HepG2 (cell line): ENCODE results near the gene ABHD11. TPM values are rescaled to one million over a fixed set of nuclear protein-coding genes. Genes with fewer than 3 reads are reported as not detected.

Source experiments
- CAMTA2 ChIP-seq: sonication (generic); formaldehyde crosslinking; IDR thresholded peaks from 2 replicates; pipeline ENCODE4 v1.4.0; 2020; ENCODE audit warnings: mild to moderate bottlenecking, missing genetic modification reagents, borderline replicate concordance
- FOSL2 ChIP-seq: sonication (generic); formaldehyde crosslinking; IDR thresholded peaks from 2 replicates; pipeline ENCODE4 v1.4.0; 2020; ENCODE audit warnings: missing genetic modification reagents
- HDAC6 ChIP-seq: fragments of 200-600 bp; sonication (generic); IDR thresholded peaks from 2 replicates; pipeline ENCODE4 v1.7.0; 2017; ENCODE audit warnings: mild to moderate bottlenecking, antibody characterized with exemption, low read length, low read depth
- HMGXB4 ChIP-seq, 2 experiments: sonication (generic) in 1 of 2; formaldehyde crosslinking in 1 of 2; IDR thresholded peaks; 2 replicates each; pipeline versions ENCODE4 v1.4.0 to v1.6.1; 2018 to 2020; ENCODE audit warnings: missing genetic modification reagents in 2 of 2, borderline replicate concordance in 1 of 2, low read depth in 1 of 2, mild to moderate bottlenecking in 1 of 2, missing biosample characterization in 1 of 2
- IKZF5 ChIP-seq: IDR thresholded peaks from 2 replicates; pipeline ENCODE4 v1.6.1; 2018; ENCODE audit warnings: missing genetic modification reagents, mild to moderate bottlenecking, missing compliant biosample characterization
- MTERF4 ChIP-seq: sonication (generic); formaldehyde crosslinking; IDR thresholded peaks from 2 replicates; pipeline ENCODE4 v1.8.0; 2023; ENCODE audit warnings: mild to moderate bottlenecking, missing genetic modification reagents
- SNRNP70 ChIP-seq: fragments of 200-400 bp; formaldehyde crosslinking; IDR thresholded peaks from 2 replicates; pipeline ENCODE4 v1.6.1; 2017; ENCODE audit warnings: mild to moderate bottlenecking, low read depth, low read length, moderate library complexity
- TBL1XR1 ChIP-seq: fragments of 150-350 bp; IDR thresholded peaks from 2 replicates; pipeline ENCODE4 v1.6.1; 2014; ENCODE audit warnings: borderline replicate concordance, low read length; ENCODE audit not compliant: partially characterized antibody
- ZBTB49 ChIP-seq: sonication (generic); formaldehyde crosslinking; IDR thresholded peaks from 2 replicates; pipeline ENCODE4 v1.4.0; 2020; ENCODE audit warnings: missing genetic modification reagents, borderline replicate concordance
- ZFP1 ChIP-seq: IDR thresholded peaks from 2 replicates; pipeline ENCODE4 v1.6.1; 2016
- ZFYVE20 ChIP-seq: sonication (generic); formaldehyde crosslinking; IDR thresholded peaks from 2 replicates; pipeline ENCODE4 v1.8.0; 2023; ENCODE audit warnings: low read depth, mild to moderate bottlenecking, moderate library complexity, missing genetic modification reagents, borderline replicate concordance
- ZMAT5 ChIP-seq: sonication (generic); formaldehyde crosslinking; IDR thresholded peaks from 2 replicates; pipeline ENCODE4 v1.5.0; 2020; ENCODE audit warnings: mild to moderate bottlenecking, low read depth, missing genetic modification reagents, borderline replicate concordance
- ZNF101 ChIP-seq: sonication (generic); formaldehyde crosslinking; IDR thresholded peaks from 2 replicates; pipeline ENCODE4 v1.4.0; 2020; ENCODE audit warnings: mild to moderate bottlenecking, low read depth, missing genetic modification reagents, borderline replicate concordance
- ZNF124 ChIP-seq: sonication (generic); formaldehyde crosslinking; IDR thresholded peaks from 2 replicates; pipeline ENCODE4 v1.4.0; 2020; ENCODE audit warnings: missing genetic modification reagents
- ZNF251 ChIP-seq: sonication (generic); formaldehyde crosslinking; IDR thresholded peaks from 2 replicates; pipeline ENCODE4 v1.9.0; 2021; ENCODE audit warnings: mild to moderate bottlenecking, missing genetic modification reagents
- ZNF275 ChIP-seq: sonication (generic); formaldehyde crosslinking; IDR thresholded peaks from 2 replicates; pipeline ENCODE4 v1.8.0; 2022; ENCODE audit warnings: missing genetic modification reagents, mild to moderate bottlenecking, inconsistent platforms, borderline replicate concordance
- ZNF446 ChIP-seq: sonication (generic); formaldehyde crosslinking; IDR thresholded peaks from 2 replicates; pipeline ENCODE4 v1.5.0; 2020; ENCODE audit warnings: mild to moderate bottlenecking, missing genetic modification reagents
- ZNF460 ChIP-seq: sonication (generic); formaldehyde crosslinking; IDR thresholded peaks from 2 replicates; pipeline ENCODE4 v1.5.1; 2020; ENCODE audit warnings: missing genetic modification reagents, mild to moderate bottlenecking, borderline replicate concordance
- ZNF546 ChIP-seq: sonication (generic); formaldehyde crosslinking; conservative IDR thresholded peaks from 2 replicates; pipeline ENCODE4 v1.8.1; 2023; ENCODE audit warnings: mild to moderate bottlenecking, missing genetic modification reagents
- ZNF598 ChIP-seq: sonication (generic); formaldehyde crosslinking; IDR thresholded peaks from 2 replicates; pipeline ENCODE4 v1.5.1; 2020; ENCODE audit warnings: mild to moderate bottlenecking, missing genetic modification reagents, borderline replicate concordance
- ZNF749 ChIP-seq: sonication (generic); formaldehyde crosslinking; IDR thresholded peaks from 2 replicates; pipeline ENCODE4 v1.8.0; 2022; ENCODE audit warnings: mild to moderate bottlenecking, missing genetic modification reagents, moderate library complexity, borderline replicate concordance
- polyA plus RNA-seq, 8 experiments: library from polyadenylated mRNA; depleted of rRNA in 3 of 8; stranded (reverse) in 7 of 8; unstranded in 1 of 8; fragments of >200 nt; fragmentation: Illumina TruSeq in 4 of 8; extraction: Trizol in 4 of 8; gene quantifications; 2 replicates each; pipeline versions ENCODE4 v1.2.1 to v1.2.3, GENCODE V29; 2011 to 2016; ENCODE audit warnings: low read depth in 4 of 8, missing spikeins in 1 of 8, mixed read lengths in 1 of 8; ENCODE audit not compliant: insufficient read depth in 1 of 8
- total RNA-seq, 5 experiments: library from RNA; depleted of rRNA; stranded (reverse); fragments of >200 nt; fragmentation: Illumina TruSeq; extraction: Trizol; gene quantifications; 2 replicates each; pipeline ENCODE4 v1.2.3, GENCODE V29; 2016; ENCODE audit warnings: low read depth in 1 of 5

Gene ABHD11
- total and polyA plus RNA-seq, 2 of the 13 experiments (the other 11 are each of a cell fraction or from before 2014, with no cell fraction given) = 7.0 to 8.1 TPM

GRCh38 chr7:73715648-73716317 lies 22.8 kb downstream of the ABHD11 start (continued):
- TF ChIP-seq ZNF598 (CRISPR knock-in tag) (peak; percentile 51; the same call in 1 of the 2 replicates), FOSL2 (CRISPR knock-in tag) (peak; percentile 94), ZNF546 (CRISPR knock-in tag) (no peak), ZNF446 (CRISPR knock-in tag) (no peak), CAMTA2 (CRISPR knock-in tag) (no peak), ZNF460 (no peak), ZFP1 (CRISPR knock-in tag) (no peak), ZNF251 (CRISPR knock-in tag) (no peak), MTERF4 (no peak), HMGXB4 (CRISPR knock-in tag; IDR thresholded peaks at IDR 0.05; ENCODE audit: borderline replicate concordance in 1 of 2, low read depth in 1 of 2) (peak in 1 of 2 experiments; percentile 64; a peak in 1 of 4 replicates), HDAC6 (no peak), ZNF101 (CRISPR knock-in tag) (no peak), ZMAT5 (no peak), ZNF124 (no peak), IKZF5 (CRISPR knock-in tag) (peak; percentile 94), TBL1XR1 (no peak), ZNF749 (CRISPR knock-in tag) (no peak), ZFYVE20 (CRISPR knock-in tag) (no peak), ZBTB49 (CRISPR knock-in tag) (no peak), ZNF275 (no peak), SNRNP70 (no peak)
